ENCODE measurements around the gene SLC25A48. TPM values are rescaled to one million over a fixed set of nuclear protein-coding genes. Genes with fewer than 3 reads are reported as not detected.

The SLC25A48 gene
- total RNA-seq, 1 donor from 2014 or later: 0.34 TPM

DNA sequence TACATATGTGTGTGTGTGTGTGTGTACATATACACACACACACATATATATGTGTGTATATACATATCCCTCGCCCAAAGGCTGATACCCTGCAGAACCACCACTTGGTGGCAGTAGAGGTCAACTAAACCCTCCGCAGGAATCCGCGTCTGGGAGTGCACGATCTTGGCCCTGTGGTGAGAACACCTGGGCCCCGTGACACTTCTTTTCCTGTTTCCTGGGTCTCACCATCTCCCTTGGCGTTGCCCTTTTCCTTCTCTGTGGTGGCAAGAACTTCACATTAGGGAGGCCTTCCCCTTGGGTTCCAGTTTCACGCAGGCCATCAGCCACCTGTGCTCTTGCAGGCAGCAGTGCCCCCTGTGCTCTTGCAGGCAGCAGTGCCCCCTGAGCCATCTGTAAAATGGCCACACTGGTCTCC lies 53.0 kb downstream of the SLC25A48 start:
- Mint-ChIP-seq H3K4me3 (ENCODE audit: low read depth) (no peak overlapping the region), H3K9me3 (ENCODE audit: low read depth) (no peaks in the 10 kb centered on the region), H3K36me3 (ENCODE audit: insufficient read depth) (no peaks in the 10 kb centered on the region), H3K27ac (no peak overlapping the region), H3K4me1 (ENCODE audit: low read depth) (no peaks in the 10 kb centered on the region), H3K27me3 (peaks cover 66% of the 10 kb centered on the region)
- peak; percentile 49 for DNase-seq (ENCODE audit: low spot score, unreplicated experiment)
- TF ChIP-seq CTCF (IDR thresholded peaks at IDR 0.05; ENCODE audit: unreplicated experiment): peak; percentile 86

GRCh38 chr5:135887881-135888614 lies 53.6 kb downstream of the SLC25A48 start:
- no peak for DNase-seq (ENCODE audit: low spot score, unreplicated experiment)
- Mint-ChIP-seq H3K4me1 (ENCODE audit: low read depth) (no peaks in the 10 kb centered on the region), H3K27ac (peak overlapping the region; percentile 70), H3K27me3 (peaks cover 60% of the 10 kb centered on the region), H3K9me3 (ENCODE audit: low read depth) (no peaks in the 10 kb centered on the region), H3K36me3 (ENCODE audit: insufficient read depth) (no peaks in the 10 kb centered on the region), H3K4me3 (ENCODE audit: low read depth) (no peak overlapping the region)
- no peak for TF ChIP-seq CTCF (IDR thresholded peaks at IDR 0.05; ENCODE audit: unreplicated experiment)

DNA sequence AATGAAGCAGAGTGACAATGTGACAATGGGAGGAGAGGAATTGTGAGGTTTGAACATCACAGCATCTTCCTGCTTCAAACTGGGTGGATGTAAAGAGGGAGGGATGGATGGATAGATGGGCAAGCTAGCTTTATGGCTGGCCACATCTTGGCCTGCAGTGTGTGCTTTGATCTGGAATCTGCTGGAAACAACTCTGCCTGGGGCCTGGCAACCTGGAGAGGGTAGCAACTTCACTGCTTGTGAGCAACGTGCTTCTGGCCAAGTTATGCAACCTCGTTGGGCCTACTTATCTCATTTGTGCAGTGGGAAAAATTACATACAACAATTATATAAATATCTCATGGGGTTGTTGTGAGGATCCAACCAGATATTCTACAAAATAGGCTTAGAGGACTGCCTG lies 55.8 kb downstream of the SLC25A48 start:
- no peaks in the 10 kb centered on the region for H3K9me3 Mint-ChIP-seq (ENCODE audit: low read depth)
- peaks cover 4% of the 10 kb centered on the region for H3K4me1 Mint-ChIP-seq (ENCODE audit: low read depth)
- no peak overlapping the region for H3K27ac Mint-ChIP-seq
- no peak overlapping the region for H3K4me3 Mint-ChIP-seq (ENCODE audit: low read depth)
- no peak for TF ChIP-seq CTCF (IDR thresholded peaks at IDR 0.05; ENCODE audit: unreplicated experiment)
- DNase-seq (ENCODE audit: low spot score, unreplicated experiment): no peak
- H3K36me3 Mint-ChIP-seq (ENCODE audit: insufficient read depth): no peaks in the 10 kb centered on the region
- H3K27me3 Mint-ChIP-seq: peaks cover 55% of the 10 kb centered on the region

DNA sequence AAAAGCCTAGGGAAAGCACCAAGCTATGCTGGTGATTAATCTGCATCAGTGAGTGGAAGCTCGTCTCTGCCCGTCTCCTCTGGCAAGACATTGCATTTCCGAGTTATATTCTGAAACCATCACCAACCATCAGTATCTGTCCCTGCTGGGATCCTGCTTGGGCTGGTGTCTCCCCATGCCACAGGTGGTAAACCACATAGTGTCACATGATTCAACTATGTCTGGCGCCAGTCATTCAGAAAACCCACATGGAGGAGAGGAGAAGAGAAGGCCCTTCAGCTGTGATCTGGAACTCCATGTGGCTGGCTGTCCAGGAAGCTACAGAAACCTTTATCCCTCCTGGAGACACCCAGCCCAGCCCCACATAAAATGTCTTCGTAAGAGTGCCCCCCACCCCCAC lies 56.4 kb downstream of the SLC25A48 start:
- no peak for DNase-seq (ENCODE audit: low spot score, unreplicated experiment)
- Mint-ChIP-seq H3K27me3 (peaks cover 56% of the 10 kb centered on the region), H3K9me3 (ENCODE audit: low read depth) (no peaks in the 10 kb centered on the region)

GRCh38 chr5:135891268-135891667 lies 56.8 kb downstream of the SLC25A48 start:
- Mint-ChIP-seq H3K9me3 (ENCODE audit: low read depth) (no peaks in the 10 kb centered on the region), H3K27ac (no peak overlapping the region), H3K4me1 (ENCODE audit: low read depth) (peaks cover 4% of the 10 kb centered on the region), H3K27me3 (peaks cover 60% of the 10 kb centered on the region), H3K4me3 (ENCODE audit: low read depth) (no peak overlapping the region), H3K36me3 (ENCODE audit: insufficient read depth) (no peaks in the 10 kb centered on the region)
- no peak for DNase-seq (ENCODE audit: low spot score, unreplicated experiment)
- TF ChIP-seq CTCF (IDR thresholded peaks at IDR 0.05; ENCODE audit: unreplicated experiment): no peak

More for the DNA sequence above, 56.4 kb downstream of the SLC25A48 start:
- H3K4me1 Mint-ChIP-seq (ENCODE audit: low read depth): peaks cover 4% of the 10 kb centered on the region
- TF ChIP-seq CTCF (IDR thresholded peaks at IDR 0.05; ENCODE audit: unreplicated experiment): no peak
- H3K27ac Mint-ChIP-seq: no peak overlapping the region
- no peaks in the 10 kb centered on the region for H3K36me3 Mint-ChIP-seq (ENCODE audit: insufficient read depth)
- no peak overlapping the region for H3K4me3 Mint-ChIP-seq (ENCODE audit: low read depth)
